Activated CD4-positive, alpha-beta T cell treated with anti-CD3 and anti-CD28 coated beads, Interleukin-2, amount 10 ng/mL, durations not matched to agents 7 days and 5 days (primary cell): ENCODE measurements around the gene MAPKBP1. TPM values are rescaled to one million over a fixed set of nuclear protein-coding genes. Genes with fewer than 3 reads are reported as not detected.
A peak's percentile ranks its signal among the peaks of the same experiment; 100 is the strongest.

ENCODE experiments used
- CTCF ChIA-PET: fragments of 350-600 bp; sonication (Branson Sonifier 250); formaldehyde crosslinking; loops from one replicate; lab custom pipeline; 2021; ENCODE audit warnings: antibody characterized with exemption; lab: Charles Lee
- POLR2A ChIA-PET: fragments of 350-600 bp; sonication (Branson Sonifier 250); formaldehyde crosslinking; loops from one replicate; lab custom pipeline; 2021; ENCODE audit warnings: antibody characterized with exemption; lab: Charles Lee
- DNase-seq: peaks from one replicate; pipeline ENCODE4 v3.0.0-alpha.2; 2020
- H3K27ac Mint-ChIP-seq: one replicate; pipeline ENCODE4 v1.8.0; 2021; ENCODE audit warnings: mild to moderate bottlenecking, moderate library complexity, mixed read lengths
- H3K27me3 Mint-ChIP-seq: one replicate; pipeline ENCODE4 v1.8.0; 2021; ENCODE audit warnings: mixed read lengths
- H3K36me3 Mint-ChIP-seq: one replicate; pipeline ENCODE4 v1.8.0; 2021; ENCODE audit warnings: low read depth, mixed read lengths
- H3K4me1 Mint-ChIP-seq: one replicate; pipeline ENCODE4 v1.8.0; 2021; ENCODE audit warnings: mixed read lengths
- H3K4me3 Mint-ChIP-seq: one replicate; pipeline ENCODE4 v1.8.0; 2021; ENCODE audit warnings: mild to moderate bottlenecking, moderate library complexity, mixed read lengths
- H3K9me3 Mint-ChIP-seq: one replicate; pipeline ENCODE4 v1.8.0; 2021; ENCODE audit warnings: mixed read lengths
- microRNA-seq: library from miRNA; unstranded; fragments of <30 nt; microRNA quantifications from one replicate; pipeline ENCODE4 v1.2.0, GENCODE V29; 2021; ENCODE audit warnings: borderline microRNAs expressed, borderline replicate concordance
- total RNA-seq, 2 experiments: library from RNA; stranded (reverse); gene quantifications; one replicate each; pipeline ENCODE4 v1.2.3, GENCODE V29; 2021

Gene MAPKBP1
- total RNA-seq, 2 experiments from 2014 or later, result 29.8 to 31.2 TPM

- Mint-ChIP-seq H3K4me3 (no peak overlapping the region), H3K9me3 (no peaks in the 10 kb centered on the region), H3K27me3 (no peaks in the 10 kb centered on the region), H3K36me3 (no peaks in the 10 kb centered on the region), H3K4me1 (peaks cover 12% of the 10 kb centered on the region), H3K27ac (peak overlapping the region; percentile 91)
- ChIA-PET POLR2A (interaction anchor here (0.9 kb wide), 1 partner anchor 34 kb away, joined by 5 read pairs; no protein-coding TSS in a partner anchor), CTCF (interaction anchor here (1.0 to 2.2 kb wide), 11 partner anchors 9 to 189 kb away, joined by 3 to 9 read pairs (median 4); partner anchors contain the start of gene MAPKBP1)
- no peak for DNase-seq
These were observed 95.7 kb downstream of the MAPKBP1 start for GRCh38 chr15:41869770-41870688.

DNA sequence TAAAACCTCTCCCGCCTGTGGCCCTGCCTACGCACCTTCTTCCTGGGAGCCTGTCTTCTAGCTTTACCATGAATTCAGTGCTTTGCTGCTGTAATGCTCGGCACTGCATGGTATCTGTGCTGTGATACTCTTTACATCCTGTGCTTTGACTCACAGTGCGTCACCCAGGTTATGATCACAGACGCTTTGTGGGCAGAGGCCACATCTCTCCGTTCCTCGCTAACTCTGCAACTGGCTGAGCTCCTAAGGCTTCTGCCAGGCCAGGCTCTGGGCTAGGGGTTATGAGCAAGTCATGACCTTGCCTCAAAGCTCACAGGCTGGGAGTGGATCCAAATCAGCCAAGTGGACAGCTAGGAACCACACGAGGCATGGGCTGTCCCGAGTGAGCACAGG, 96.4 kb downstream of the MAPKBP1 start:
- Mint-ChIP-seq H3K36me3 (no peaks in the 10 kb centered on the region), H3K27me3 (no peaks in the 10 kb centered on the region), H3K9me3 (no peaks in the 10 kb centered on the region), H3K4me3 (no peak overlapping the region), H3K4me1 (peaks cover 12% of the 10 kb centered on the region), H3K27ac (peak overlapping the region; percentile 91)
- CTCF ChIA-PET, result interaction anchor here (1.0 to 1.8 kb wide), 9 partner anchors 9 to 188 kb away, joined by 3 to 7 read pairs (median 4); partner anchors contain the start of gene MAPKBP1
- POLR2A ChIA-PET, result interaction anchor here (0.7 to 0.9 kb wide), 2 partner anchors 24 to 34 kb away, joined by 3 to 5 read pairs; no protein-coding TSS in a partner anchor
- DNase-seq, result peak; percentile 70

GRCh38 chr15:41871175-41871905, 97.1 kb downstream of the MAPKBP1 start:
- no peak overlapping the region for H3K4me3 Mint-ChIP-seq
- H3K27ac Mint-ChIP-seq, result peak overlapping the region; percentile 91
- peaks cover 12% of the 10 kb centered on the region for H3K4me1 Mint-ChIP-seq
- no peak for DNase-seq
- ChIA-PET POLR2A (interaction anchor here (0.7 to 0.9 kb wide), 2 partner anchors 24 to 33 kb away, joined by 3 to 5 read pairs; no protein-coding TSS in a partner anchor), CTCF (interaction anchor here (1.0 to 1.8 kb wide), 6 partner anchors 8 to 98 kb away, joined by 3 to 7 read pairs (median 4); partner anchors contain the start of gene MAPKBP1)
- H3K9me3 Mint-ChIP-seq, result no peaks in the 10 kb centered on the region
- no peaks in the 10 kb centered on the region for H3K36me3 Mint-ChIP-seq
- no peaks in the 10 kb centered on the region for H3K27me3 Mint-ChIP-seq

- CTCF ChIA-PET, result interaction anchor here (0.5 to 1.1 kb wide), 2 partner anchors 66 to 77 kb away, joined by 3 to 6 read pairs; no protein-coding TSS in a partner anchor
- H3K4me3 Mint-ChIP-seq, result no peak overlapping the region
- peaks cover 12% of the 10 kb centered on the region for H3K4me1 Mint-ChIP-seq
- no peak overlapping the region for H3K27ac Mint-ChIP-seq
- no peaks in the 10 kb centered on the region for H3K27me3 Mint-ChIP-seq
- POLR2A ChIA-PET, result no interaction called here
- DNase-seq, result no peak
- no peaks in the 10 kb centered on the region for H3K9me3 Mint-ChIP-seq
- no peaks in the 10 kb centered on the region for H3K36me3 Mint-ChIP-seq
These were observed 98.0 kb downstream of the MAPKBP1 start for GRCh38 chr15:41872166-41872747.

DNA sequence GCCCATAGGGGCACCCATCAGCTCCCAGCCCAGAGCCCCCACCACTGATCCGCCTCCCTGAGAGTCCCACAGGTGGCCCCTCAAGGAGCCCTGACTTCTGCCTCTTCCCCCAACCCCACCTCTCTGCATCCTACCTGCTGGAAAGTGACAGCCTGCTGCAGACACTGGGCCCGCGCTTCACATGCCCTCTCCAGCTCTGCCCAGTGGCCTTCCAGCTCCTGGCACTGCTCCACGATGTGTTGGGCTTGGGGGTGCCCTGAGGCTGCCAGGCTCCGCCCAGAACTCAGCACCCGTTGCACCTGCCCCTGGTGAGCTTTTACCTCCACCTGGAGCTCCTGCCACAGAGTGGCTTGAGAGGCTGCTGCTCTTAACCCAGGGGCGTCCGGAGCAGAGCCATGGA, 99.4 kb downstream of the MAPKBP1 start:
- Mint-ChIP-seq H3K36me3 (no peaks in the 10 kb centered on the region), H3K27ac (no peak overlapping the region), H3K9me3 (no peaks in the 10 kb centered on the region), H3K4me3 (no peak overlapping the region), H3K27me3 (no peaks in the 10 kb centered on the region), H3K4me1 (peaks cover 12% of the 10 kb centered on the region)
- ChIA-PET POLR2A (no interaction called here), CTCF (interaction anchor here (0.5 to 1.7 kb wide), 7 partner anchors 9 to 236 kb away, joined by 3 to 6 read pairs (median 3); no protein-coding TSS in a partner anchor)
- no peak for DNase-seq

GRCh38 chr15:41874736-41875135, 100.5 kb downstream of the MAPKBP1 start:
- no peak for DNase-seq
- Mint-ChIP-seq H3K27me3 (no peaks in the 10 kb centered on the region), H3K9me3 (no peaks in the 10 kb centered on the region), H3K4me1 (peaks cover 12% of the 10 kb centered on the region), H3K27ac (no peak overlapping the region), H3K4me3 (no peak overlapping the region), H3K36me3 (no peaks in the 10 kb centered on the region)
- ChIA-PET POLR2A (no interaction called here), CTCF (interaction anchor here (0.9 to 2.1 kb wide), 5 partner anchors 13 to 212 kb away, joined by 3 to 6 read pairs (median 5); no protein-coding TSS in a partner anchor)

DNA sequence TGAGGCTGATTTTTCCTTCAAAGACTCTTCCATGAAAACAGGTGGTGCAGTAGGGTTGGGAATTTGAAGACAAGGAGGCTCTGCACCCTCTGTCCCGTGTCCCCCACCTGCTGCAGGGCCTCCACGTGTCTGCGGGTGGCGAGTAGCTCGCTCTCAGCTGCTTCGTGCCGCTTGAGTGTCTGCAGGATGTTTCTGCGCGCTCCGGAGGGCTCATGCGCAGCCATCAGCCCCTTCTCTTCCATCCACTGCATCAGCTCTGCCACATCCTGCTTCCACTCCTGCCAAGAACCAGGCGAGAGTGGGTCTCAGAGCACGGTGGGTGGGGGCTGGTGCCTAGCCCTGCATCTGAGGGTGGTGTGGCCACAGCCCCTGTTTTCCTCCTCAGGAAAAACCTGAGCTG, 101.7 kb downstream of the MAPKBP1 start:
- H3K27ac Mint-ChIP-seq, result no peak overlapping the region
- H3K9me3 Mint-ChIP-seq, result no peaks in the 10 kb centered on the region
- no peak overlapping the region for H3K4me3 Mint-ChIP-seq
- peaks cover 6% of the 10 kb centered on the region for H3K4me1 Mint-ChIP-seq
- DNase-seq, result no peak
- no peaks in the 10 kb centered on the region for H3K36me3 Mint-ChIP-seq
- ChIA-PET POLR2A (no interaction called here), CTCF (interaction anchor here (0.6 to 2.1 kb wide), 5 partner anchors 19 to 102 kb away, joined by 3 to 6 read pairs (median 3); partner anchors contain the start of gene MAPKBP1)
- no peaks in the 10 kb centered on the region for H3K27me3 Mint-ChIP-seq

DNA sequence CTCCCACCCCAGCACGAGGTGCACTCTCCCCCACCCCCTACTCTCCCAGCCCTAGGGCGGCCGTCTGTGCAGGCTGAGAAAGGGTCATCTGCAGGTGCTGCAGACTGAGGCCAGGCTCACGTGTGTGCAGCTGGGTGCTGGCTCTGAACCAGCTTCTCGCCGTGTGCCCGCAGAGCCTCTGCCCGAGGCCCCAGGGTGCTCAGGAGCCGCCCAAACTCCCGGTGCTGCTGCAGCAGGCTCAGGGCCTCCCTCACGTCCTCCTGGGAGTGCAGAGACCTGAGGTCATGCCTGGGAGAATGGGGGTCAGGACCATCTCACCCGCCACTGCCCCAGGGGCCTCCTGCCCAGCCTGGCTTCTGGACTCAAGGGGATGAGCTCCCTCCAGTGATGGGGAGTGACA, 102.4 kb downstream of the MAPKBP1 start:
- no peak overlapping the region for H3K4me3 Mint-ChIP-seq
- H3K9me3 Mint-ChIP-seq, result no peaks in the 10 kb centered on the region
- H3K27ac Mint-ChIP-seq, result no peak overlapping the region
- POLR2A ChIA-PET, result no interaction called here
- H3K27me3 Mint-ChIP-seq, result peaks cover 6% of the 10 kb centered on the region
- no peaks in the 10 kb centered on the region for H3K36me3 Mint-ChIP-seq
- DNase-seq, result no peak
- peaks cover 8% of the 10 kb centered on the region for H3K4me1 Mint-ChIP-seq
- CTCF ChIA-PET, result interaction anchor here (0.8 to 2.1 kb wide), 4 partner anchors 18 to 103 kb away, joined by 3 to 6 read pairs (median 4); partner anchors contain the start of gene MAPKBP1

Small RNA genes lying within 50 kb of the gene (microRNA-seq; reads per million reads assigned to microRNA genes)
- gene MIR4310, result not detected

Other genes with a start within 250 kb of the MAPKBP1 start
- gene RPAP1, start 230.2 kb upstream of the MAPKBP1 start, total RNA-seq, result 10 to 100 TPM; 33.8 to 36.3 TPM
- gene TYRO3, start 215.3 kb upstream of the MAPKBP1 start, total RNA-seq, result 1 to 10 TPM; 1.1 to 1.9 TPM
- gene MGA, start 114.1 kb upstream of the MAPKBP1 start, total RNA-seq, result 10 to 100 TPM; 33.0 to 35.2 TPM
- gene JMJD7, start 53.6 kb downstream of the MAPKBP1 start, total RNA-seq, result 10 to 100 TPM; 23.9 to 28.4 TPM
- 10 to 100 TPM; 10.5 to 17.0 TPM for gene PLA2G4B, start 64.4 kb downstream of the MAPKBP1 start, total RNA-seq
- 1 to 10 TPM; 1.2 to 1.5 TPM for gene SPTBN5, start 119.6 kb downstream of the MAPKBP1 start, total RNA-seq
- gene EHD4, start 198.1 kb downstream of the MAPKBP1 start, total RNA-seq, result 10 to 100 TPM; 14.5 TPM
- not detected for gene PLA2G4E, start 246.6 kb downstream of the MAPKBP1 start, total RNA-seq